ENCODE data around the gene CRELD2. TPM values are rescaled to one million over a fixed set of nuclear protein-coding genes. Genes with fewer than 3 reads are reported as not detected.

The CRELD2 gene
- total and polyA plus RNA-seq, 7 donors = 8.8 to 14.1 (median 11.6) TPM

DNA sequence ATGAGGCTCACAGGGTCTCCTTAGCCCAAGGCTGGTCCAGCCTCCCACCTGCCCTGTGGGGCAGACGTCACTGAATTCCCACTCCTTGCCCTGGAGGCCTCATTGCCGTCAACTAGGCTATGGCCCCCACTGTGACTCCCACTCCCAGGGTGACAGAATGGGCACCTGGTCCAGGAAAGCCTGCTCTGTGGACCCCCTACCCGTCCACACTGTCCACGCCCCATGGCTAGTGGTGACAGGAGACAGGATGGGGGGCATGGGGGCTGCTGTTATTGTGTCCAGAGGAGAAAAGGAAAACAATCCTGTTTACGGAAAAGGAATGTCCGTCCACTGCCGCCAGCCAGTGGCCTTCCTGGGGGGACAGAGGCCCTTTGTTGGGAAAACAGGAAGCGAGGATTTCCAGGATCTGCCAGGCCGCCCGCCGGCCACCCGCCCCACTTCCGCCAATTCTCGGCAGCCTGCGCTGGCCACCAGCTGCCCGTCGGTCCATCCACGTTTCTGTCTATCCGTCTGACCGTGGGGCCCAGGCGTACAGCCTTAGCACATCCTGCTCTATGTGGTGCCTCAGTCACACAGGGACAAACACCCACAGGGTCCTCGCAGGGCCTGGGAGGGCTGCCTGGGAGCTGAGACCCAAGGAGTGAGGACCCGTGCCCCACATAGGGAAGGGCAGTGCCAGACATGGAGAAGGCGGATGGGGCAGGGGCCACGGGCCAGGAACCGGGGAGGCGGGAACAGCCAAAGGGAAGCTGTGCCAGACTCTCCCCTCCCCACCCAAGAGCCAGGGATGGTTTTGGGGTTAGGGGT is 19.5 kb downstream of the CRELD2 start:
- Histone ChIP-seq H3K36me3 (ENCODE audit: insufficient read depth in 1 of 2, low read depth in 1 of 2) (no peaks in the 10 kb centered on the region), H3K4me3 (peak overlapping the region; percentile 73), H3K27ac (peak overlapping the region; percentile 95), H3K4me1 (peaks cover 43% of the 10 kb centered on the region), H3K27me3 (ENCODE audit: insufficient read depth in 3 of 3, low read length in 2 of 3) (no peaks in the 10 kb centered on the region), H3K9me3 (no peaks in the 10 kb centered on the region)
- ATAC-seq (no peak), DNase-seq (no peak)
- WGBS, 3 donors = 64 to 70% (median 69%) methylated on average over 26 to 27 of the region's 27 CpGs
- intact Hi-C loops (cut with DNase I) = loop anchor here (2.0 to 10.0 kb wide), 2 partner anchors 23 to 267 kb away; partner anchors contain the start of genes PIM3 (in 1 of the 2) and SELENOO (in 1 of the 2)
- TF ChIP-seq, protein P1, sequence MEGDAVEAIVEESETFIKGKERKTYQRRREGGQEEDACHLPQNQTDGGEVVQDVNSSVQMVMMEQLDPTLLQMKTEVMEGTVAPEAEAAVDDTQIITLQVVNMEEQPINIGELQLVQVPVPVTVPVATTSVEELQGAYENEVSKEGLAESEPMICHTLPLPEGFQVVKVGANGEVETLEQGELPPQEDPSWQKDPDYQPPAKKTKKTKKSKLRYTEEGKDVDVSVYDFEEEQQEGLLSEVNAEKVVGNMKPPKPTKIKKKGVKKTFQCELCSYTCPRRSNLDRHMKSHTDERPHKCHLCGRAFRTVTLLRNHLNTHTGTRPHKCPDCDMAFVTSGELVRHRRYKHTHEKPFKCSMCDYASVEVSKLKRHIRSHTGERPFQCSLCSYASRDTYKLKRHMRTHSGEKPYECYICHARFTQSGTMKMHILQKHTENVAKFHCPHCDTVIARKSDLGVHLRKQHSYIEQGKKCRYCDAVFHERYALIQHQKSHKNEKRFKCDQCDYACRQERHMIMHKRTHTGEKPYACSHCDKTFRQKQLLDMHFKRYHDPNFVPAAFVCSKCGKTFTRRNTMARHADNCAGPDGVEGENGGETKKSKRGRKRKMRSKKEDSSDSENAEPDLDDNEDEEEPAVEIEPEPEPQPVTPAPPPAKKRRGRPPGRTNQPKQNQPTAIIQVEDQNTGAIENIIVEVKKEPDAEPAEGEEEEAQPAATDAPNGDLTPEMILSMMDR (IDR thresholded peaks at IDR 0.05) = no peak

DNA sequence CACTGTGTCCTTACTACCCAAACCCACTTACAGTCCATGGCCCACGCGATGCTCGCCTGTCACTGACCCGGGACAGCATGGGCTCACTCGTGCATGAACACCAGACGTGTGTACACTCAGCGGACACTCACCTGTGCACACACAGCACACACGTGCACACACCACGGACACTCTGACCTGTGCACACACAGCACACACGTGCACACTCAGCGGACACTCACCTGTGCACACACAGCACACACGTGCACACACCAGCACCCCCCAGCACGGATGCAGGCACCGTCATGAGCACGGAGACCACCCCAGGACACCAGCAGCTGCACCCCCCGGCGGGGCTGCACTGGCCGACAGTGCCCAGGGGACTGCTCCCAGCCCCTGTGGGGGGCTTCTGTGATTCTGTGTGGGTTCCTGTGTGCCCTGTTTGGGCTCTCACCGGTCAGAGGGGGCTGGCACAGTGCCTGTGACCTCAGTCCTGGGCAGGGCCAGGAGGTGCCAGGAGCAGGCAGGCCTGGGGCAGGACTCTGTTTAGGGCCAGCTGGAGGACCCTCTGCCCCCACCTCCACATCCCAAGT is 20.2 kb downstream of the CRELD2 start:
- Histone ChIP-seq H3K36me3 (ENCODE audit: insufficient read depth in 1 of 2, low read depth in 1 of 2) (no peaks in the 10 kb centered on the region), H3K27me3 (ENCODE audit: insufficient read depth in 3 of 3, low read length in 2 of 3) (no peaks in the 10 kb centered on the region), H3K9me3 (no peaks in the 10 kb centered on the region), H3K27ac (peak overlapping the region; percentile 95), H3K4me3 (no peak overlapping the region), H3K4me1 (peaks cover 36% of the 10 kb centered on the region)
- intact Hi-C loops (cut with DNase I) = loop anchor here in 1 of 2 donors (10.0 kb wide), 1 partner anchor 266 kb away; the partner anchor contains the start of gene SELENOO
- DNase-seq (no peak), ATAC-seq (no peak)
- WGBS, 3 donors = 79 to 84% (median 81%) methylated on average over 19 of the region's 19 CpGs
- TF ChIP-seq, protein P1 (IDR thresholded peaks at IDR 0.05) = no peak

DNA sequence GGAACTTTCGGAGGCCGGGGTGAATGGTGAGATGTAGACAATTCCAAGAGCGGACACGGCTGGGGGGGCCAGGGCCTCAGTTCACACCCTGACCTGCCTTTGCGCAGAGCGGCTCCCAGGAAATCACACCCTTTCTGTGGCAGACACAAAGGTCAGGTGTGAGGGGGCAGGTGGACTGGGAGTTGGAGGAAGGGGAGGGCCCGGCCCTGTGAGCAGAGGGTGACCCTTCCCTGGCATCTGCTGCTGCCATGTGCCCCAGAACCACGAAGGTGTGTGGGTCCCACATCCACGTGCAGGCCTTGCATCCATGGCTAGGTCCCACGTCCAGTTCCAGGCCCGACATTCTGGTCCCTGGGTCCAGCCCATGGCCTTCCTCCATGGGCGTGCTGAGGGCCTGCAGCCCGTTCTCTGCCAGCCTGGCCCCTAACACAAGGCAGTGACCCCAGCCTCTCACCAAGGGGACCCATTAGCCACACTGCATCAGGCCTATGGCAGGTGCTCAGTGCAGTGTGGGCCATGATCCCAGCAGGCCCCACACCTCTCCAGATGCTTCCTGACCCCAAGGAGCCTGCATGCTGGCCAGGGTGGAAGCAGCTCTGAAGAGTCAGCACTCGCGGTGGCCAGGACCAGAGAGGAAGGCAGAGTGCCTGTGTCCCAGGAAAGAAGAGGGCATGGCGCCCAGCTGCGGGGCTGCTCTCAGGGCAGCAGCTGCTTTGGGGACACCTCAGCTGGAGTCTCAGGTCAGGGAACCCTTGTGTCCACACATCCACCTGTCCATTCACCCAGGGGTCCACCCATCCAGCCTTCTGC is 23.3 kb downstream of the CRELD2 start:
- Histone ChIP-seq H3K4me3 (no peak overlapping the region), H3K36me3 (ENCODE audit: insufficient read depth in 1 of 2, low read depth in 1 of 2) (no peaks in the 10 kb centered on the region), H3K27ac (no peak overlapping the region), H3K27me3 (ENCODE audit: insufficient read depth in 3 of 3, low read length in 2 of 3) (no peaks in the 10 kb centered on the region), H3K4me1 (peaks cover 16% of the 10 kb centered on the region), H3K9me3 (no peaks in the 10 kb centered on the region)
- DNase-seq (no peak), ATAC-seq (no peak)
- 89% methylated on average over 17 of the region's 17 CpGs for WGBS, 3 donors
- intact Hi-C loops (cut with DNase I) = no loop called here
- TF ChIP-seq, protein P1 (IDR thresholded peaks at IDR 0.05) = no peak

DNA sequence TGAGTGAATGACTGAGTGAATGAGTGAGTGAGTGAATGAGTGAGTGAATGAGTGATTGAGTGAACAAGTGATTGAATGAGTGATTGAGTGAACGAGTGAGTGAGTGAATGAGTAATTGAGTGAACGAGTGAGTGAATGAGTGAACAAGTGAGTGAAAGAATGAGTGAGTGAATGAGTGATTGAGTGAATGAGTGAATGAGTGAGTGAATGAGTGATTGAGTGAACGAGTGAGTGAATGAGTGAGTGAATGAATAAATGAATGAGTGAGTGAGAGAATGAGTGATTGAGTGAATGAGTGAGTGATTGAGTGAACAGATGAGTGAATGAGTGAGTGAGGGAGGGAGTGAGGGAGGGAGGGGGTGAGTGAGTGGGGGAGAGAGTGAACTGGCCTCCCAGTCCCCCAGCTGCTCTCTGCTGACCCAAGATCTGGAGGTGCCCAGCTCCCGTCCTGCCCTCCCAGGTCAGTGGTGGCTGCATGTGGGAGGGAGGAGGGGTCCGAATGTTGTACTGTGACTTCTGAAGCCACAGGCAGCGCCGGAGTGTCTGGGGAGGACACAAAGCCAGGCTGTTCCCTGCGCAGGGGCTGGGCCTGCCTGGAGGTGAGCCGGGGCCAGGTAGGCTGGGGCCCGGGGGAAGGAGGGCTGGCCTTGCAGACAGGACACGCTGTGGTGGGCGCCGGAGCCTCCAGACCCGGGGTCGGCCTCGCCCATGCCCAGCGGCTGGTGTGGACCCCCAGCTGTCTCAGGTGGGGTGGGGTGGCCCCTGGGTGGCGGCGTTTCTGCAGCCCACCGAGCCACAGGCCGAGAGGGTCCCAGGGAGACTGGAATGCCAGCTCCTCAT is 24.4 kb downstream of the CRELD2 start:
- intact Hi-C loops (cut with DNase I) = no loop called here
- TF ChIP-seq, protein P1 (IDR thresholded peaks at IDR 0.05) = no peak
- Histone ChIP-seq H3K4me3 (no peak overlapping the region), H3K27ac (no peak overlapping the region), H3K4me1 (peaks cover 5% of the 10 kb centered on the region), H3K27me3 (ENCODE audit: insufficient read depth in 3 of 3, low read length in 2 of 3) (no peaks in the 10 kb centered on the region), H3K9me3 (no peaks in the 10 kb centered on the region), H3K36me3 (ENCODE audit: insufficient read depth in 1 of 2, low read depth in 1 of 2) (no peaks in the 10 kb centered on the region)
- 89 to 94% (median 93%) methylated on average over 19 to 21 of the region's 21 CpGs for WGBS, 3 donors
- DNase-seq = no peak
- ATAC-seq = peak in 1 of 4 donors; percentile 27

Data from psoas muscle (tissue), 8 donors.